RCC 7860 (cell line): Measurements from ENCODE around the gene ADRB2.
A peak's percentile ranks its signal among the peaks of the same experiment; 100 is the strongest.

Experiments used
- DNase-seq: peaks from one replicate; pipeline ENCODE4 v3.0.0-alpha.2; 2015; ENCODE audit warnings: low spot score
- FAIRE-seq: peaks from 2 replicates; lab custom pipeline; 2012; peaks lifted over from hg19 to GRCh38; lab: Jason Lieb, UNC

ADRB2 gene

DNA sequence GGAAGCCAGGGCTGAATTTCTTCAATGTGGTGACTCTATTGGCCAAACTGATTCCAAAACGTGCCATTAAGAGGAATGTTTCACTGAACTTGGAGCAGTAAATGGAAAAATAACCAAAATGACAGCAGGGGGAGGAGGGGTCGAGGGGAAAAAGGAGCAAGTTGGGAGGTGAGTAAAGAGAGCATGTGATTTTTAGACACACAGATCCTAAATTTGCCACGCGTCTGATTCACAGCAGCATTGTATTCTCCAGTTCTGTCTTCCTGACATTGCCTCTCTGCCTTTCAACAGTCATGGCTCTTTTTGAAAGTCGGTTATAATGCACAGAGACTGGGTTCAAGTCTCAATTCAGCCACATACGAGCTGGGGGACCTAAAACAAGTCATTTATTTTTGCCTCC lies 22.0 kb upstream of the ADRB2 start:
- FAIRE-seq (no peak), DNase-seq (no peak)

DNA sequence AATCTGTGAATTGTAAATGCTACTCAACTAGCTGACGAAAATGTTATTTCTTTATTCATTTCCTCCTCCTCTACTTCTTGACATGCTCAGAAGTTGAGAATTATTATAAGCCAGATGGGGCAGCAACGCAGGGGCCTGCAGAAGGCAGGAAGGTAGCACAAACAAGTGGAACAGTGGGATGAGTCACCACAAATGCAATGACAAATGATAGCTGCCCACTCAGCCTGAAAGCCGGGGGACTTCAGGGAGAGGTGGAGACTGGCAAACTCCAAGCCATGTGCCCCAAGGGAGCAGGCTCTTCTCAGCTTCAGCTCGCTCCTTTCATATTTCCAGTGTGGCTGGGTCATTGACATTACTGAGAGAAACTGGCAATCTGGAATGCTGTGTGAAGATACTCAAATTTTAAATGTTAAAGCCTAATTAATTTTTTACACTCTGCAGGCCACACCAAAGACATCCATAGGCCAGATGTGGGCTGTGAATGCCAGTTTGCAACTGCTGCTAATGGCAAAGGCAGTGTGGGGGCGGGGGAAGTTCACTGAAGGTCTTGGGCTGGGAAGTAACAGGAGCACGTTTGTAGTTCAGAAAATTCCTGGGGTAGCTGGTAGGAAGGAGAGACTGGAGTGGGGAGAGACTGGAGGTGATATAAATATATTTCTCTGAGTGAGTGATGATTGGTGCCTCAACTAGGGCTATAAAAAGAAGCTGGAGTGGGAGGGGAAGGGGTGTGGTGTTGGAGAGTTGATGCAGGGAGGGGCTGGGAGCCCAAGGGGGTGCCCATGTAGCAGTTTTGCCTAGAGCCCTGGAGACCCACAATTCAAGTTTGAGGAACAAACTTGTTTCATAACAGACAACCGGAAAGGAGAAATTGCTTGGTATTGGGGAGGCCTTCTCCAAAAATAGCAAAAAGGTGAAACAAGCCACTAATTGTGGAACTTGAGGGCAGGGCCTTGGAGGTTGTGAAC lies 20.8 kb upstream of the ADRB2 start:
- peak; percentile 90 for FAIRE-seq
- peak; percentile 84 for DNase-seq

DNA sequence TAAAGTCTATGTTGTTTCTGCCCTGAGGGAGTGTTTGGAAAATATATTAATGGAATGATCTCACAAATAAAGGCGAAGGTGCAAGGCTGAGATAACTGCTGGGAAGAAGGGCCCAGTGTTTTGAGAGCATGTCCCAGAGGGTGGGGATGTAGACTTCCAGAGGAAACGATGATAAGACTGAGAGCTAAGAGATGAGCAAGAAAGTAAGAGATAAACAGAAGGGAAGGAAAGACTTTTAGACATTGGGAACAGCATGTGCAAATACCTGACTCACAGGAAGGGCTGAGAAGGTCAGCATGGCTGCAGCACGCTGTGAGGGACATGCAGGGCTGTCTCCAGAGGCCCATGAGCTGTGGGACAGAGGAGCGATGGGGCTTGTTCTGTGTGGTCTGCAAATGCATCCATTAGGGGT lies 19.9 kb upstream of the ADRB2 start:
- DNase-seq (no peak), FAIRE-seq (no peak)

DNA sequence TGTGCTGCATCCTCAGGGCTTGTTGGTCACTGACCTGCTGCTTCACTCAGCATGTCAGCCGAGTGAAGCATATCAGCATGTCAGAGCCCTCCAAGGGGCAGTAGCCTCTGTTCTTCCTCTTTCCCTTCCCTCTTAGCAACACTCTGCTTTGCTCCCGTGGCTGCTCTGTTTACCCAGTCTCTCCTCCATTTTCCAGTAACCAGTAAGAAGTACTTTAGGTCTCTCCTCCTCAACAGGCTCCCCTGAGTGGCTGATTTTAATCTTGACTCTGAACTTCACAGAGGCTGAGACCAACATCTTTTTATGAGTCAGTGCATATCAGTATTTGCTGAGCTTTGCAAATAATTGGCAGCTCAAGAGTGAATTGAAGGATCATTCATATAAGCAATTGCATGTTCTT lies 18.6 kb upstream of the ADRB2 start:
- DNase-seq (peak; percentile 34), FAIRE-seq (no peak)

DNA sequence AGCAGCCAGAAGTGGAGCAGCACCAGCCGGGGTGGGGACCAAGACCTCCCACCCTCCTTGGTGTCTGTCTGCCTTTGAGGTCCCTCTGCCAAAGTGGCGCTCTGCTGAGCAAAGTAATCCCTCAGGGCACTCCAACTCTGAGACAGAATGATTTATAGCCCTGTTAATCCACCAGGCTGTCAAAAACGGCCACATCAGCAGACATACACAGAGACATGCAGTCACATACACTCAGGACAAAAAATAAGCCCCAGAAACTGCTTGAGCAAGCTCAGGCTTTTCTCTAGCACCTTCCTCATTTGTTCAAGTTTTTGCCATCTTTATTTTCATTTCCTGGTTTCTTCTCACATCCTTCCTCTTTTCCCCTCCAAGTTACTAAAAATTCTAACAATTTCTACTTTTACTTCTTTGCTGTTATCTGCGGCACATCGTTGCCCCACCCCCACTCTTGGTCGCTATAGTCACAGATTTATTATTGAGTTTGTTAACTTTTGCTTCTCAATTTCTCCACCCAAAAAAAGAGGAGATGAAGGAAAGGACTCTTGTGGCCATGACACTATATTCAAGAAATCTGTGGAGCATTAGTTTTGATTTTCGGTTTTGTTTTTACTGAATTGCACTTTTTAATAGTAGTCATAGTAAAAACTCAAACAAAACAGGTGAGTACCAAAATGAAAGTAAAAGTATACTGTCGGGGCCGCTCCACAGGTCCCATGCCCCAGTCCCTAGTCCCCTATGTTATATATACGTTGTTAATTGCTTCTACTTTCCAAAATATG lies 17.4 kb upstream of the ADRB2 start:
- FAIRE-seq (no peak), DNase-seq (no peak)

DNA sequence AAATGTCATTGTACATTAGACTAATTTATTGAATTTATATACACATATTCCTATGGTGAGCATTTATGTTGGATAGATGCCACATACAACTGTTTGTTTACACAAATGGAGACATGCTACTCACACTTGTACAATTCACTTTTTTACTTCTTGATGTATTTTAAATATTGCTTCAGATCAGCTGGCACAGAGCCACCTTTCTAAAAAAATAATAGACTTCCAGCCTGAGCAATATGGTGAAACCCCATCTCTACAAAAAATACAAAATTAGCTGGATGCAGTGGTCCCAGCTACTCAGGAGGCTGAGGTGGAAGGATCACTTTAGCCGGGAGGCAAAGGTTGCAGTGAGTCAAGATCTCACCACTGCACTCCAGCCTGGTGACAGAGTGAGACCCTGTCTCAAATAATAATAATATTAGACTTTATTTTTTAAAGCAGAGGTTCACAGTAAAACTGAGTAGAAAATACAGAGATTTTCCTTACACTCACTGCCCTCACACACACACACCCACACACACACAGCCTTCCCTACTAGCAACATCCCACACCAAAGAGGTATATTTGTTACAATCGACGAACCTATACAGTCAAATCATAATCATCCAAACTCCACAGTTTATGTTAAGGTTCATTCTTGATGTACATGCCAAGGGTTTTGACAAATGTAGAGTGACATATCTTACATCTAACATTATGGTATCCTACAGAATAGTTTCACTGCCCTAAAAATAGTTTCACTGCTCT lies 16.5 kb upstream of the ADRB2 start:
- FAIRE-seq (no peak), DNase-seq (no peak)

DNA sequence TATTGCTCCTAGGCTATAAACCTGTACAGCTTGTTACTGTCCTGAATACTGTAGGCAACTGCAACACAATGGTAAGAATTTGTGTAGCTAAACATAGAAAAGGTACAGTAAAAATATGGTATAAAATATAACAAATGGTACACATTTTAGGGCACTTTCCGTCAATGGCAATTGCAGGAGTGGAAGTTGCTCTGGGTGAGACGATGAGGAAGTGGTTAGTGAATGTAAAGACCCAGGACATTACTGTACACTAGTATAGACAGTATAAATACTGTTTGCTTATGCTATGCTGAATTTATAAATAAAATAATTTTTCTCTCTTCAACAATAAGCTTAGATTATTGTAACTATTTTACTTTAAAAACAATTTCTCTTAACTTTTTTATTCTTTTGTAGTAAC lies 15.6 kb upstream of the ADRB2 start:
- no peak for FAIRE-seq
- no peak for DNase-seq

DNA sequence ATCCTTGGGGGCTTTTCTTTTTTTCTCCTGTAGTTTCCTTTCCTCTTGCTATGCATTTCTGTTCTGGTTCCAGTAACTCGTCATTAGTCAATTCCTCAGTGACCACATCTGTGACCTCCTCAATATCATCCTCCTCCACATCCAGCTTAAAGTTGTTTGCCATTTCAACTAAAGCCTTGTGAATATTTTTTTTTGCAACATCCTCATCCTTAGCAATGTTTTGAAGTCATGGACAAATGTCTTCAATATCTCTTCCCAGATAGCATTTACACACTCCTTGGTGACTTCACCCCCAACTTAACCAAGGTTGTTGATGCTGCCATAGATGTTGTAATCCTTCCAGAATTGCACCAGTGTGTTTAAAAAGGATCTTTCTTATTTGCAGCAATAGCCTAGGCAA lies 14.7 kb upstream of the ADRB2 start:
- DNase-seq (no peak), FAIRE-seq (no peak)

DNA sequence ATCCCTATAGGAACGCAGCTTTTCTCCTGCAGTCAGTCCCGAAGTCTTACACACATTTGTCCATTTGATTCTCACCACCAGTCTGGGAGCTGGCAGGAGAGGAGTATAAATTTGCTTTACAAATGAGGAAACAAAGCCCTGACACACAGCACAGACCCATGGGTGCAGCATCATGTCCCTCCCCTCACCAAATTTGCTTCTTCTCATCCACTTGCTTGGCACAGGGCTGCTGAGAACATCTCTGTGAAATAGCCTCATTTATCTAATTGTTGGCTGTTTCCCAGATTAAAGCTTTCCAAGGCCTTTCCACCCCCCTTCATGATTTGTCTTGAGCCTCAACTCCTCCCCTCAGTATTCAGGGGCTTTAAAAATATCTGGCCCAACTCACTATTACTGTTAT lies 11.3 kb upstream of the ADRB2 start:
- no peak for DNase-seq
- FAIRE-seq: no peak

DNA sequence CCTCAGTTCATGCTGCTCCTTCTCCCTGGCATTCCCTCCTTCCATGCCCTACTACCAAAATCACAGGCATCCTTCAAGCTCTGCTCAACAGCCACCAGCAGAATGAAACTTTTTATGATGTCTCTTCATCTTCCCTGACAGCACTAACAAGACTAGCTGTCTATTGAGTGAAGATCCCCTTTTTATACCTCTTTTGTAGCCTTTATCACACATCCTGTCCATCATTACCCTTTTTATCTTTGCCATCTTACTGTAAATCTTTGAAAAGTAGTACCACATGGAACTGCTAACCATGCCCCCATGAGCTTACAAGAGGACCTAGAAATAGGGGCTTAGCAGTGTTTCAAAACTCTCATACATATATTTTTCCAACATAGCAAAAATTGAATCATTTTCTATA lies 10.8 kb upstream of the ADRB2 start:
- no peak for FAIRE-seq
- no peak for DNase-seq

DNA sequence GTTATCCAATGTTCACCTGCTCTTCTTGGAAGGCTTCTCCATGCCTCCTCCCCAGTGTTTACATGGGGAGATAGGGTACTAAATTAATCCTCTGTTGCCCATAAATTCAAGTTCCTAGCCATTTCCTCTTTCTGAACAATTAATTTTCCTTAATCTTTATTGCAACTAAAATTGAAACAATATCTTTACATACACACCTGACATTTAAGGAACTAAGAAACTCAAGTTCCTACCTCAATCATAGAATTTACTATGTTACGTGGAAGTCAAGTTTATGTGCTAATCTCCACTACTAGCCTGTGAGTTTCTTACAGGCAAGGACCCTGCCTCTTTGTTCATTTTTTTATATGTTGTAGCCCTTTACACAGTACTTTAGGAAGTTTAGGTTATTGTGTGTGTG lies 10.1 kb upstream of the ADRB2 start:
- no peak for FAIRE-seq
- no peak for DNase-seq

DNA sequence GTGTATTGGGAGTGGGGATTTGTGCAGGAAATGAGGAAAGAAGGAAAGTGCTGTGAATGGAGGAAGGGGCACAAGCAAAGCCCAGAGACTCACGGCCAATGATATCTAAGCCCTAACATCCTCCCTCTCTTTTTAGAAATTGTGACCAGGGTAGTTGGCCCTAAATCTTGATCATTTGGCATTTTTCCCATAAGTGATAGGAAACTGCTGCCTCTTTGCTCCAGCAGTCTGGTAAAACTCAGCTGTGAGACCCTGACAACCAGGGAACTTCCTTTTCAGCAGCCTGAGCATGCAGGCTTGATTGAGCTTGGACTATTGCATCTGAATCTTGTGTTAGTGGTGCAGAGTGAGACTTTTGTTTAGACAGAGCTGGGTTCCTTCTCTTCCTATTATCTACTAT lies 9.6 kb upstream of the ADRB2 start:
- no peak for DNase-seq
- FAIRE-seq: no peak

DNA sequence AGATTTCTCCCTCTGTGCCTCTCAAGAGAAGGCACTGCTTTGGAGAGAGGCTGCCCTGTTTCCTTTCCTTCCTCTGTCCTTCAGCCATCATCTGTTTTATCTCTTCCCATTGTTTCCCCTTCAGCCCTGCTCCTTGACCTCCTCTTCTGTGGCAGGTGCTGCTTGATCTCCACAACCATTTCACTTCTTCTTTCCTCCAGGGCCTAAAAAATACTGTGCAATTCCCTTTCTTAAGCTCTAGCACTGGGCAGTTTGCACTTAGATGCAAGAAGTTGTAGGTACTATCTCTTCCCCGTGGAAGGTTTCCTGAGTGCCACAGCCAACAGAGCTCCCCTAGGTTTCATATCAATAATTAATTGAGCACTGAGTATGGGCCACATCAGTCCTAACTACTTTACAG lies 8.8 kb upstream of the ADRB2 start:
- FAIRE-seq (no peak), DNase-seq (no peak)

DNA sequence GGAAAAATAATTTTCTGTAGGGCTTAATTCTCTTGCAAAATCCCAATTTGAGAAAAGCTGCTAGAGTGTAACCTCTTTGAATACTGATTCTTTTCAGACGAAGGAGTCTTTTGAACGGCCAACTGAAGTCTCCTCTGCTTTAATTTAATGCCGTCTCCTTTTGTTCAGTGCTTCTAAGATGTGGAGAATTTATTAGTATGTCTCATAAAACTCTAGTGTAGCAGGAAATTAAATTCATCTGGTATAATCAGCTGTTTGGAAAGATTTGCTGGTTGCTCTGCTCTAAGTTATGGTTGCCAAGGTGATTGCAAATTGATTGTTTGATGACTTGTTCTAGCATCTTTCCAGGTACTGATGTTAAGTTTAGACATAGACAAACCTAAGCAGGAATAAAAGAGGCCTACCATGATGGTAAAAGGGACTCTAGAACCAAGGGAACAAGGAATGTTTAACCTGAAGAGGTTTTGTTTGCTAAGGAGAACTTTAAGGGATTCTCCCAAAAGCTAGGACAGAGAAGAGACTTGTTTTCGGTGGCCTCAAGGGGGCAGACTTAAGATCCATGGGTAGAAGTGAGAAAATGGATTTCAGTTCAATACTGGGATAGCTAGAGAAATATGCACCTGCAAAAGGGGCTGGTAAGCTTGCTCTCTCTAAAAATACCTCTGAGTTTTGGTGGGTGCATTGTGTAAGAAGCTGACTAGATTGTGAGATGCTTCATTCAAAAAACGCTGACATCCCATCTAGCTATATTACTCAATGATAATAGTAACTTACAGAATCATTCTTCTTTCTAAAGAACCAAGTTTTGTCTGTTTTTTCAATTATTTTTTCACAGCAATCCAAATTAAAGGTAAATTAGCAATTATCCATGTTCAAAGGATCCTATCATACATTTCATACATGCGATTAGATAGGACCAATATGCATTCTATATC lies 5.7 kb upstream of the ADRB2 start:
- FAIRE-seq: no peak

DNA sequence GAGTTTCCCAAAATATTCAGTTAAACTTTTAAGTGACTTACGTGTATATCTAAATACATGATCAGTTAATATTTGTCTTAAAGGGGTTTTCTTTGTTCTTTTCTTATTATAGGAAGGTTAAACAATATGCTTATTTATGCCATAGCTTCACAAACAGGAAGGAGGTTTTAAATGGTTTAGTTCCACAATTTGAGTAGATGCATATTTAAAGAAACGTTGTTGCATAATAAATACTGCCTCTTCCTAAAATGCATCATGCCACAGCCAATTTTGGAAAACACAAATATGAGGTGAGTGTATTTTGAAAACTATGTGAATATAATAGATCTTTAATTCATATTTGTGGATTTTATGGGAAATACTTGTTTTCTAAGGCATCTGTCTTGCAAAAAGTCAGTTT lies 2.5 kb upstream of the ADRB2 start:
- DNase-seq (no peak), FAIRE-seq (no peak)

More for the DNA sequence above, 5.7 kb upstream of the ADRB2 start:
- peak; percentile 8 for DNase-seq

DNA sequence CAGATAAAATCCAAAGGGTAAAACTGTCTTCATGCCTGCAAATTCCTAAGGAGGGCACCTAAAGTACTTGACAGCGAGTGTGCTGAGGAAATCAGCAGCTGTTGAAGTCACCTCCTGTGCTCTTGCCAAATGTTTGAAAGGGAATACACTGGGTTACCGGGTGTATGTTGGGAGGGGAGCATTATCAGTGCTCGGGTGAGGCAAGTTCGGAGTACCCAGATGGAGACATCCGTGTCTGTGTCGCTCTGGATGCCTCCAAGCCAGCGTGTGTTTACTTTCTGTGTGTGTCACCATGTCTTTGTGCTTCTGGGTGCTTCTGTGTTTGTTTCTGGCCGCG lies 727 bp upstream of the ADRB2 start:
- DNase-seq (no peak), FAIRE-seq (no peak)

DNA sequence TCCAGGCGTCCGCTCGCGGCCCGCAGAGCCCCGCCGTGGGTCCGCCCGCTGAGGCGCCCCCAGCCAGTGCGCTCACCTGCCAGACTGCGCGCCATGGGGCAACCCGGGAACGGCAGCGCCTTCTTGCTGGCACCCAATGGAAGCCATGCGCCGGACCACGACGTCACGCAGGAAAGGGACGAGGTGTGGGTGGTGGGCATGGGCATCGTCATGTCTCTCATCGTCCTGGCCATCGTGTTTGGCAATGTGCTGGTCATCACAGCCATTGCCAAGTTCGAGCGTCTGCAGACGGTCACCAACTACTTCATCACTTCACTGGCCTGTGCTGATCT lies 294 bp downstream of the ADRB2 start:
- no peak for DNase-seq
- FAIRE-seq: no peak

DNA sequence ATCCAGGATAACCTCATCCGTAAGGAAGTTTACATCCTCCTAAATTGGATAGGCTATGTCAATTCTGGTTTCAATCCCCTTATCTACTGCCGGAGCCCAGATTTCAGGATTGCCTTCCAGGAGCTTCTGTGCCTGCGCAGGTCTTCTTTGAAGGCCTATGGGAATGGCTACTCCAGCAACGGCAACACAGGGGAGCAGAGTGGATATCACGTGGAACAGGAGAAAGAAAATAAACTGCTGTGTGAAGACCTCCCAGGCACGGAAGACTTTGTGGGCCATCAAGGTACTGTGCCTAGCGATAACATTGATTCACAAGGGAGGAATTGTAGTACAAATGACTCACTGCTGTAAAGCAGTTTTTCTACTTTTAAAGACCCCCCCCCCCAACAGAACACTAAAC lies 1.3 kb downstream of the ADRB2 start:
- no peak for DNase-seq
- no peak for FAIRE-seq

DNA sequence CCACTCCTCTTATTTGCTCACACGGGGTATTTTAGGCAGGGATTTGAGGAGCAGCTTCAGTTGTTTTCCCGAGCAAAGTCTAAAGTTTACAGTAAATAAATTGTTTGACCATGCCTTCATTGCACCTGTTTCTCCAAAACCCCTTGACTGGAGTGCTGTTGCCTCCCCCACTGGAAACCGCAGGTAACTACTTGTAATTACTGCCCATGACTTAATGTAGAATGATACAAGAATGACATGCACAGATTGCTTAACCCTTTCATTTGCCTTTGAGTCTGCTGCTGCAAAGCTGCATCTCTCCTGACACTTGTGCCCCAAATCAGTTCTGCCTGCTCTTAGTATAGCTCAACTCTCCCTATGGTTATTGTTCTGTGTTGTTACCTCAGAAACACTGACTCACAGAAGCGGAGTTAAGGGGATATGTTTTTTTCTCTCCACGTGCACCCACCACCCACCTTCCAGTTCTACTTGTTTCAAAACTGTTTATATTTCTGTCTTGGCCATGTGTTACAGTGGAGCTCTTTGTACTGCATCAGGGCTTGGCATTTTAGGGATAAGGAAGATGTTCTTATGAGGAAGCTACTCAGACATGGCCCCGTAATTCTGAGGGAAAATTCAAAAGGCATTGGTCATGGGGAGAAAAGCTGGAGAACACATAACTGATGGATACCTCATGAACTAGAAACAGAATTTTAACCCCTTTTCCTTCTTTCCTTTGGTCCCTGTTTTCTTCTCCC lies 2.3 kb downstream of the ADRB2 start:
- DNase-seq (no peak), FAIRE-seq (no peak)

DNA sequence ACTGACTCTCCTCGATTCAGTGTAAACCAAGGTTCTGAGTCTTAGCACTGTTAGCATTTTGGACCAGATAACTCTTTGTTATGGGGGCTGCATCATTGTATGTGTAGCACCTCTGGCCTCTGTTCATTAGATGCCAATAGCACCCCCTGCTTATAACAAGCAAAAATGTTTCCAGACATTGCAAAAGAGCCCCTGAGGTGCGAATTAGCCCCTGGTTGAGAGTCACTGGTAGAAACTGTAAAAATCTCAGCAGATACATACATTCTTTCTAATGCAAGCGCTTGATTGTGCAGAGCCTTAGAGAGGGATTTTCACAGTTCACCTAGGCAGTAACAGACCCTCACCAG lies 2.8 kb downstream of the ADRB2 start:
- no peak for FAIRE-seq
- no peak for DNase-seq
